Right forelimb (tissue), 1 donor: ENCODE measurements around the gene SEMA4C.

Experiments used
- DNase-seq: peaks from one replicate; pipeline ENCODE4 v3.0.0-alpha.2; 2018

Gene SEMA4C

DNA sequence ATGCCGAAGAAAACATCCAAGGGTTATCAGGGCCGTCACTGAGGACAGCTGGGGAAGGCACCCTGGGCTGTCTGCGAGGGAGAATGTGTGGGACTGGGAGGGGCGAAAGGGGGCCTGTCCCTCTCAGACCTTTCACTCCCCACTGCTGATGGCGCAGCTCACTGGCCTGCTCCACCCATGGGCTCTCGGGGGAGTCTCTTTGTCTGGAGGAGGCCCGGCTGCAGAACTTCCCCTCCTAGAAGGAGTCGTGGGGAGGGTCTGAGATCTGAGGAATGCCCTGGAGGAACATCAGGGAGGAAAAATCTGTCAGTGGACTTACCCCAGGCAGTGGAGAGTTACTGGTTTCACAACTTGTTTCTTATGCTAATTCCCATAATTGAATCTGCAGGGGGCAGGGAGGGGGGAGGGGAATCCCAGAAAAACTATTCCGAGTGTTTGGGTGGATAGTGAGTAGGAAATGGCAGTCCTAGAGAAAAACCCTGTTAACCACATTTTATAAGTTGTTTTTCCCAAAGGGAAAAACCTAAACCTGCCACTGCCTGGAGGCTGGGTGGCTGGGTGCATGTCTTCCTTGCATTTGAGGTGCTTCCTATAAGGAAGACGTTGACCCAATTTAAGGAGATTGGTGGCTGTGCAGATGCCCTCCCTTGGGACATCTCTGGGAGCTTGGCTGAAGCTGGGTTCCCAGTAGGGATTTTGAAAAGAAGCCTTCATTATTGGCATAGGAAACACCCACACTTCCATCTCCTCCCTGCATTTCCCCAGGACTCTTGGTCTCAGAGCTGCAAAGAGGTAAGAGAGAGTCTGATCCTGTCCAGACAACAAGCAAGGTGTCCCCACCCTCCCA lies 11.7 kb upstream of the SEMA4C start:
- no peak for DNase-seq

DNA sequence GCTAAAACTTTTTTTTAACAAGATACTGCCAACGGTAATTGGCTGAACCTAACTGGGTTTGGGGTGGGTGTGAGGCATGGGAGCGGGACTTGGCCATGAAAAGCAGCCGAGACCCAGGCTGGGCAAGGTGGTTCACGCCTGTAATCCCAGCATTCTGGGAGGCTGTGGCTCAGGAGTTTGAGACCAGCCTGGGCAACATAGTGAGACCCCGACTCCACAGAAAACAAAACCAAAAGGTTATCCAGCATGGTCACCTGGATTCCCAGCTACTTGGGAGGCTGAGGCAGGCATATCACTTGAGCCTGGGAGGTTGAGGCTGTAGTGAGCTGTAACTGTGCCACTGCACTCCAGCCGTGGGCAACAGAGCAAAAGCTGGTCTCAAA lies 11.0 kb upstream of the SEMA4C start:
- DNase-seq, result no peak

GRCh38 chr2:96879545-96880040 lies 9.7 kb upstream of the SEMA4C start:
- no peak for DNase-seq

DNA sequence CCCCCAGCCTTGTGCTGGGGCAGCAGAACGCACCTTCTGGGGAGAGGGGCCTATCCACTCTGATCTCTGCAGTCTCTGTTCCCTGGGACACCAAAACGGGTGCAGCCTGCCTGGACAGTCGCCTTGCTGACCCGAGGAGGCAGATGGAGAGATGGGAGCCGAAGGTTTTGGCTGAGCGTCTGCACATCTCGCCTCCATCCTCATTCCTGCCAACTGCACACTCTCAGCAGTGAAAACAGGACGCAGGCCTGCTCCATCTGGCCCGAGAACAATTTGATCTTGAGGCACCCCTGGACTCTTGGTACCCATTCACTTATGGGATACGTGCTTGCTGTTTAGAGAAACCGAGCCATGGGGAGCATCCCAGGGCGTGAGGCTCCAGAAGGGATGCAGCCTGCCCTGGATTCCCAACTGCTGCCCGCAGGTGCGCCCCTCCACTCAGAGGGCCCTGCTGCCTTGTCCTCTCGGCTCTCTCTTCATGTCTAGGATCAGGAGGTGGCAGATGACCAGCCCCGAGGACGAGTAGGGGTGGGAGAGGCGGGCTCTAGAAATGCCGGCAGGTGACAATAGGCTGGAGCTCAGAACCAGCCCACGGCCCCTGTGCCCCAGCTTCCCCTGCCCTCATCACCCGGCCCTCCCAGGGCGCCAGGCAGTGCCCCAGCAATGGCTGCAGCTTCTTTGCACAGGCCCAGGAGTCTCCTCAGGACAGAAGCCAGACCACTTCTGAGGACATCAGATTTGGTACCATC lies 9.1 kb upstream of the SEMA4C start:
- DNase-seq, result no peak

DNA sequence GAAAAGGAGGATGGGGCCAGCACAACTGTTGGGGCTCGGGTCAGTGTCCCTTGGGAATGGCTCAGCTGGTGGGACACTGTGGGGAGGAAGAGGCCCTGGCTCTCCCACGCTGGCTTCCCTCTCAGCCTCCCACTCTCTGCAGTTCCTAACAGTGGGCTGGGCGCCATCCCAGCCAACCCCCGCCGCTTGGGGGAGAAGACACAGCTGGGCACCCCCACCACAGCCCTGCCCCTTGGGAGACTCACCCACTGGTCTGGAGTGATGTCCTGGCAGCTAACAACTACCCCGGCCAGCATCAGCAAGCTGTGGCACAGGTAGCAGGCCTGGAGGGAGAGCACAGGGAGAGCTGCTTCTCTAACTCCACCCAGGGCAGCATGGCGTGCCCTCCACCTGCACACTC lies 8.3 kb upstream of the SEMA4C start:
- DNase-seq, result no peak

DNA sequence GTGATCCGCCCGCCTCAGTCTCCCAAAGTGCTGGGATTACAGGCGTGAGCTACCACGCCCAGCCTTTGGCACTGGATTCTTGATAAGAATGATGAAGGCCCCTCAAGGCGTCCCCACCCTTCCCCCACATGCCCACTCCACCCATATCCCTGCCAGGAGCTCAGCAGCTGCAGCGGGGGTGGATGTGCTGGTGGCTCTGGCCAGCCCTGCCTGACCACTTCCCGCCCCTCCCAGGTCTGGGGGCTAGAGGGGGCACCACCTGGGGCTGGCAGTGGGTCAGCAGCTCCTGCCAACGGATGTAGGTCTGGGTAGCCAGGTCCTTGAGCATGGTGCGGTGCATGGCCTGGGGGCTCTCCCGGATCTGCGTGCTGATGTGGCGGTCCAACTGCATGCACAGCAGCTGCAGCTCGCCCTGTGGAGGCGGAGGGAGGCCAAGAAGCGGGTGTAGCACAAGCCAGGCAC lies 7.8 kb upstream of the SEMA4C start:
- no peak for DNase-seq

GRCh38 chr2:96877042-96877451 lies 7.2 kb upstream of the SEMA4C start:
- no peak for DNase-seq

DNA sequence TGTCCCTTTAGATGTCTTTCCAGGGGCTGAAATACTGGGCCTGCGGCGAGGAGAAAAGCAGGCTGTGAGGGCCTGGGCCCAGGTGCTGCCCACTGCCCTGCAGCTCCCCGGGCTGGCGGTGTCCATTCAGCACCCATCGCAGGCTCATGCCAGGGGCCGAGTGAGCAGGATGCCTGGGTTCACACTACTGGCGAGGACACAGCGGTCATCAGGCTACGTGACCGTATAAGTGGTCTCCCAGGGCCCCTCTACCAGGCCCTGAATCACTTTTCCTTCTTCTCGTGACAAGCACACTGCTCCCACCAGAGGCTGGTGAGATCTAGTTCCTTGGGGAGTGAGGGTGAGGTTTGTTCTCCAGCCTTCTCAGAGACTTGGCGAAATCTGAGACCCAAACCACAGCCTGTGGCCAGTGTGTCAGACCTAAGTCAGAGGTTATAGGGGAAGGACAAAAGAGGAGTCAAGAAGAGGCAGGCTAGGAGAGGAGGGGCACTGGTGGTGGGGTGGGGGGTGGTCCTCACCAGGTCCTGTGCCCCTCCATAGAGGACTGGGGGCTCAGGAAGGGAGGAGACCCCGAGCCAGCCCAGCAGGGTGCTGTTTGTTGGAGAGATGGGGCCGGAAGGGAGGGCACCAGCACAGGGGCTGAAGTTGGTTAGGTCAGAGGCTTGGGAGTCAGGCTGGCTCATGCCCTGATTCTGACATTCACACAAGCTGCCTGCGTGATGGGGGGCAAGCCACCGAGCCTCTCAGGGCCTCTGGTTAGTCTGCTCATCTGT lies 6.6 kb upstream of the SEMA4C start:
- no peak for DNase-seq

DNA sequence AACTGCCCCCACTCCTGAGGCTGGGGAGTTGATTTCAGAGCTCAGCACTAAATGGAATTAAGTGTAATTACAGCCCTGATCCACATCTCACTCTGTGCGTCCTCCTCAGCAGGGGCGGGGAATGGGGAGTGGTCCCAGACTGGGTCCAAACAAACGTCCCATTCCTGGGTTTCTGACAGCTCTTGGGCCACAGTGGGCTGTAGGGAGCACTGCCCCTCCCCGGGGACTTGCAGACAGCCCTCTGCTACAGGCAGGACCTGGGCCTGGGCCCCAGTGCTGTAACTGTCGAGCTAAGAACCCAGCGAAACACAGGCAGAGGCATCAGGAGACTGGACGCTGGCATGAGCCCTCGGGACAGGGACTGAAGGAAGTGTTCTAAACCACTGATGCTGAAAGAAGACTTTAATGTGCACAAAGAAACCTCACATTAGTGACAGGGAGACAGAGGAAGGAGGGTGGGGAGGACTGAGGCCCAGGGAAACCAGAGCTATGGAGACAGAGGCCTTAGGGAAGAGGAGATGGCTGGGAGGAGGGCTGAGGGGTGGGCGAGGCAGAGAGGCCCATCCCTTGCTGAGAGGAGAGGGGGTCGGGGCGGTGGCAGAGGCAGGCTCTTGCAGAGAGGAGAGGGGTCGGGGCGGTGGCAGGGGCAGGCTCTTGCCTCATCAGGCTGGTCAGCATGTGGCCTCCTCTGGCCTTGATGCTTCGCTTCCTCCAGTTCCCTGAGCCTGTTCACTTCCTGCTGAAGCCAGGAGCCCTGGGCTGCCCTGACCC lies 5.8 kb upstream of the SEMA4C start:
- DNase-seq, result no peak

DNA sequence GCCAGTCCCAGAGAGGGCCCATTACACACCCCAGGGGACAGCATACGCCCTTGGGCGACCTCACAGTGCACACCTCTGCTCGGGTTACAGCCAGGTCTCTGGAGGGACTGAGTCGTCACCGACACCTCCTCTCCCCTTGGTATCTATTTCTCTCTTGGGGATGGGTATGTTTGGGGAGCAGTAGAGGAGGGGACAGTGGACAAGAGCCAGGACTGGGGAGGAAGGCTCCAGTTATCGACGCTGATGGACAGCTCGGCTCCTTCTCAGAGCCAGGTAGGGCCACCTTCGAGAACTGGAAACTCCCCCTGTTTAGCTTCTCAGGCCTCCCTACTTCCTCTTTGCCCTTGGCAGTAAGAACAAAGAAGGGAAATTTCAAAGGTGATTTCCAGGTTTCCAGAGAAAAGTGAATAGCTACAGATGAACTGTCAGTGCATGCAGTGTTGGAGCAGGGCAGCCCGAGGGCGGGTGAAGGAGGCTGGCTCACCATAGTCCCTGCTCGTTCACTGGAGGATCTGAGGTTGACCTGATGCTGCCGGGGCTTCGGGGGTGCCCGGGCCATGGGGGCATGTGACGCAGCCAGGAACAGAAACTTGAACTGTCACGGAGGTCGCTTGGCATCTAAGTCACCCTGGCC lies 4.4 kb upstream of the SEMA4C start:
- no peak for DNase-seq

GRCh38 chr2:96873651-96874096 lies 3.8 kb upstream of the SEMA4C start:
- no peak for DNase-seq

GRCh38 chr2:96872591-96873349 lies 2.9 kb upstream of the SEMA4C start:
- DNase-seq, result no peak

GRCh38 chr2:96870626-96871255 lies 861 bp upstream of the SEMA4C start:
- DNase-seq, result no peak

GRCh38 chr2:96869281-96869821 lies 529 bp downstream of the SEMA4C start:
- DNase-seq, result peak; percentile 96

DNA sequence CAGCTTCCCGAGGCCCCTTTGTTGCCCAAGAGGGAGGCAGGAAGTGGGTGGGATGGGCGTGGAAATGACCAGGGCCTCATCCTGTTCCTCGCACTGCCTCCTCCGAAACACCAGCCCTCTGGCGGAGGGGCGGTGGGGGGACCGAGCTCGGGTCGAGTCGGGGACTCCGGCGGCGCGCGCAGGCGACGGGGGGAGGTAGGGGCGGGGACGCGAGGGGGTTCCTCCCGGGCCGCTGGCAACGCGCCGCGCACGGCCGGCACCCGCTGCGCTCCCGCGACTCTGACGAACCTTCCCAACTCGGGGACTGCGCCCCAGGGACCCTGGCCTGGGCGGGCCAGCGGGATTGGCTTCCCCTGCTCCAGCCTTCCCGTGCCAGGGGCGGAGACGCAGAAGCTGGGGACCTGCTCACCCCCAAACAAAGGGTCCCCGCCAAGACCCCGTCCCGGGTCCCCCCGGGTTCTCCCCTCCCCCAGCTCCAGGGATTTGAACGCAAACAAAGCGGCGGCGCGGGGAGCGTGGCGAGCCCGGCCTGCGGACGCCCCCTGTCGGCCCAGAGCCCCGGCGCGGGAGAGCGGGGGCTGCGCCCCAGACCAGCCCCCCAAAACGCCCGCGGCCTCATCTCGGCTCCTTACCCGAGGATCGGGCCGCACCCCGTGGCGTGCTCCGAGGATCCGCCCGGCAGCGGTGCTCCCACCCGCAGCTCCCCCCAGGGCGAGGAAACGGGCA lies 1.2 kb downstream of the SEMA4C start:
- peak; percentile 93 for DNase-seq

DNA sequence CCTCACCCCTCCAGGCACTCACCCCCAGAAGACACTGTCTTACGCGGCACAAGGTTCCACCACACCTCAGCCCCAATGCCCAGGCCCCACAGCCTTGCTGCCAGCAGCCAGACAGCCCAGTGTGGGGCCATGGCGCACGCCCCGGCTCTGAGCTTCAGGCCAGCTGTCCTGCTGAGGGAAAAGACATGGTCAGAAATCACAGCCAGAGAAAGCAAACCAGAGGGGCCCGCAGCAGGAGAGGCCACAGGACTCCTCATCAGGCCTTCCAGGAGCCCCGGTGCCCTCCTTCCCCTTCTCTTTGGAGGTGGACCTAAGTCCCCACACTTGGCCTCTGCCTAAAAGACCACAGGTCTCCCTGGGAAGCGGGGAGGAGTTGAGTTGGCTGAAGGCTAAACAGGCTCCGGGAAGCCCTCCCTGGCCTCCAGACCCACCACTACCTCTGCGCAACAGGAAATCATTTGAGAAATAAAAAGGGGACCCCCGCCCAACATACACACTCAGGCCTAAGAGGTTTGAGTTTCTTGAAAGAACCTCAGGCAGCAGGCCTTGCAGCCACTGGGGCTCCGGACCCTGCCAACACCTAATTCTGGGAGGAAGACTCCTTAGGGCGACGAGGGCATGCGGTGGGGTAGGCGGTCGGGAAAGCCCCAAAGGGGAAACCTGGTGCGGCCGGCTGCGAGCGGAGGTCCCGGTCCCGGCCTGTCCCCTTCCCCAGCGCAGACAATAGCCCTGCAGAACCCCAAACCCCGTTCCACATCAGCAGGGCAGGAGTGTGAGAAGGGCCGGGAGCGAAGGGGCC lies 1.9 kb downstream of the SEMA4C start:
- peak; percentile 60 for DNase-seq

GRCh38 chr2:96866986-96867755 lies 2.7 kb downstream of the SEMA4C start:
- no peak for DNase-seq

DNA sequence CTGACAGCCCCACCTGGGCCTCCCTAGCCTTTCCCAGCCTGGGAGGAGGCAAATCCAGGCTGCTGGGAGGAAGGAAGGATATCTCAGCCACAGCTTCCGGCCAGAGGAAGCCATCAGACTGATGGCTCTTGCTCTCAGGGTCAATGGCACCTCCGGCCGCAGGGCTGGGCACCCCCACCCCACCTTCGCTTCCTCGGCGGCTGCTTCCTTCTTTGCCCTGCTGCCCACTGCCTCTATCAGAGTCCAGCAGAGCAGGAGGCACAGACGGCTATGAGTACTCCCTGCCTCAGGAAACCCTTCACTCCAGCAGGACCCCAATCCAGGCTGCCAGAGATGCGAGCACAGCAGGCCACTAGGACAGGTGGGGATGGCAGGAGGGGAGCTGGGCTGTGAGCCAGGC lies 3.3 kb downstream of the SEMA4C start:
- DNase-seq, result no peak
